GM12892 (cell line): ENCODE measurements around the gene PACSIN1.

Experiments used
- POLR2A ChIP-seq: IDR thresholded peaks from 2 replicates; pipeline ENCODE4 v1.6.1; 2011; ENCODE audit warnings: low read depth, low read length, control low read depth
- POLR2AphosphoS5 ChIP-seq: IDR thresholded peaks from 2 replicates; pipeline ENCODE4 v1.6.1; 2011; ENCODE audit warnings: low read depth, low read length, control low read depth
- TAF1 ChIP-seq: IDR thresholded peaks from 2 replicates; pipeline ENCODE4 v1.6.1; 2011; ENCODE audit warnings: low read depth, mild to moderate bottlenecking, control low read depth, low read length, borderline replicate concordance

DNA sequence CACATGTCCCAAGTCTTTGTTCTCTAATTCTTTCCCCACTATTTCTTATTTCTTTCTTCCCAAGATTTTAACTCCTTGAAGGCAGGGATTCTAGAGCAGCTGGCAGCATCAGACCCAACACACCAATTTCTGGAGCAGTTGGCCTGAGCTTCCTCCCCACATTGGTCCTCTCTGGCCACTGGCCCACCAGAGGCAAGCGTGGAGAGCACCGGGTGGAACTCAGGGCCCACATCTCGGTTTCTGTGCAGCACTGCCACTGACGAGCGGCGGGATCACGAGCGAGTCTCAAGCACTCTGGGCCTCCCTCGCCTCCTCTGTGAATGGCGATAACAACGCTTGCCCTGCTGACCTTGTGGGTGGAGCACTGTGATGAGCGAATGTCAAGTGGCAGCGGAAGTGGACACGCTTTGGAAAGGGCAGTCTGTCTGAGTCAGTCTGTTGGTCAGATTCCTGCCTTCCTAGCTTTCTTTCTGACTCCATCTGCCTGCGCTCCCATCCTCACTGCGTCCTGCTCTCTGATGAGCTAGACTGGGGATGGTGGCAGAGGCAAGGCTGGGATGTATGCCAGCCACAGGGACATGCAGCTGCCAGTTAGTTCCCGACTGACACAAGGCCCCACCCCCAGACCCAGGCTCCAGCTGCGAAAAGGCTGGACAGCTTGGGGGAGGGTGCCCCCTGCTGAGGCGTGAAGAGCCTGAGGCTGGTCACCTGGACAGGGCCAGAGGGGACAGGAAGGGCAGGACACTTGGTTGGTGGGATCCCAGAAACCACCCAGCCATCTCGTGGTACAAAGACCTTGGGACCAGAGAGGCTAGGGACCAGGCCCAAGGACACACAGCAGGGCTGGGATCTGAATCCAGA lies 94.7 kb downstream of the PACSIN1 start:
- TF ChIP-seq POLR2A (no peak), POLR2AphosphoS5 (no peak), TAF1 (no peak)
